ENCODE measurements around the gene SLC25A21. TPM values are rescaled to one million over a fixed set of nuclear protein-coding genes. Genes with fewer than 3 reads are reported as not detected.

SLC25A21 gene
- total RNA-seq, 1 experiment from 2014 or later: 1.4 TPM

DNA sequence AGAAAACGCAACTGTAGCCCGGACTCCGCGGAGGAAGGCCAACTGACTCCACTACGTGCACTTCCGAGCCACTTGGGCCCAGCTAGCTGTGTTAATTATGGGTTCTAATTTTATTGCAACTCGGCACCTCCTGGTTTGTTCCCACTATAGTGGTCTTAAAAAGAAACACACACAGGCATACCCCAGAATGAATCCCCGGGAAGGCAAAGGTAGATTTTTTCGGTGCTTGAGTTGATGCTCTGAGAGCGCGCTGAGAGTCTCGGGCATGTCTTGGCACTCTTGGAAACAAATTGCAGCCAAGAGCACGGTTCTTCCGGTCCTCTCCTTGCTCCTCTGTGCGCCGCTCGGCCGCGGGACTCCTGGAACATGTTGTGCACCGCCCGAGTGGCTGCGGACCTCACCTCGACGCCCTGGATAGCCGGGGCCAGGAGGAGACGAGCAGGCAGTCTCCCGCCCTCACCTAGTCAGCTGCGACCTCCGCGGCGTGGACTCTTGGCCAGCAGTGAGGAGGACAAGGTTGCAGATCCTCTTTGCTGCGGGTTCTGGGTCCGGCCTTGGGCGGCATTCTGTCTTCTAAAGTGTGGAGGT lies 517.5 kb downstream of the SLC25A21 start:
- Mint-ChIP-seq H3K4me3 (ENCODE audit: unreplicated experiment) (no peak overlapping the region), H3K27ac (ENCODE audit: low read depth, unreplicated experiment) (no peak overlapping the region), H3K9me3 (ENCODE audit: unreplicated experiment) (no peaks in the 10 kb centered on the region), H3K36me3 (ENCODE audit: insufficient read depth, unreplicated experiment) (no peaks in the 10 kb centered on the region), H3K4me1 (ENCODE audit: insufficient read depth, unreplicated experiment) (no peaks in the 10 kb centered on the region), H3K27me3 (ENCODE audit: insufficient read depth, unreplicated experiment) (no peaks in the 10 kb centered on the region)
- intact Hi-C loops (cut with micrococcal nuclease): no loop called here
- POLR2A ChIA-PET: no interaction called here
- BruUV-seq (replicated peaks): no TSS peak
- DNase-seq (ENCODE audit: unreplicated experiment): no peak
- CTCF ChIA-PET: interaction anchor here (0.6 to 1.5 kb wide), 3 partner anchors 380 to 495 kb away, joined by 3 to 6 read pairs (median 5); no protein-coding TSS in a partner anchor
- TF ChIP-seq, protein P1, sequence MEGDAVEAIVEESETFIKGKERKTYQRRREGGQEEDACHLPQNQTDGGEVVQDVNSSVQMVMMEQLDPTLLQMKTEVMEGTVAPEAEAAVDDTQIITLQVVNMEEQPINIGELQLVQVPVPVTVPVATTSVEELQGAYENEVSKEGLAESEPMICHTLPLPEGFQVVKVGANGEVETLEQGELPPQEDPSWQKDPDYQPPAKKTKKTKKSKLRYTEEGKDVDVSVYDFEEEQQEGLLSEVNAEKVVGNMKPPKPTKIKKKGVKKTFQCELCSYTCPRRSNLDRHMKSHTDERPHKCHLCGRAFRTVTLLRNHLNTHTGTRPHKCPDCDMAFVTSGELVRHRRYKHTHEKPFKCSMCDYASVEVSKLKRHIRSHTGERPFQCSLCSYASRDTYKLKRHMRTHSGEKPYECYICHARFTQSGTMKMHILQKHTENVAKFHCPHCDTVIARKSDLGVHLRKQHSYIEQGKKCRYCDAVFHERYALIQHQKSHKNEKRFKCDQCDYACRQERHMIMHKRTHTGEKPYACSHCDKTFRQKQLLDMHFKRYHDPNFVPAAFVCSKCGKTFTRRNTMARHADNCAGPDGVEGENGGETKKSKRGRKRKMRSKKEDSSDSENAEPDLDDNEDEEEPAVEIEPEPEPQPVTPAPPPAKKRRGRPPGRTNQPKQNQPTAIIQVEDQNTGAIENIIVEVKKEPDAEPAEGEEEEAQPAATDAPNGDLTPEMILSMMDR (IDR thresholded peaks at IDR 0.05; ENCODE audit: unreplicated experiment): no peak

- no peaks in the 10 kb centered on the region for H3K9me3 Mint-ChIP-seq (ENCODE audit: unreplicated experiment)
- TF ChIP-seq, protein P1 (IDR thresholded peaks at IDR 0.05; ENCODE audit: unreplicated experiment): no peak
- ChIA-PET CTCF (interaction anchor here (0.6 to 1.5 kb wide), 2 partner anchors 96 to 288 kb away, joined by 3 to 6 read pairs; no protein-coding TSS in a partner anchor), POLR2A (interaction anchor here (1.2 kb wide), 1 partner anchor 8 kb away, joined by 7 read pairs; the partner anchor contains the start of gene PAX9)
- no TSS peak for BruUV-seq (replicated peaks)
- H3K4me3 Mint-ChIP-seq (ENCODE audit: unreplicated experiment): no peak overlapping the region
- no peak for DNase-seq (ENCODE audit: unreplicated experiment)
- H3K36me3 Mint-ChIP-seq (ENCODE audit: insufficient read depth, unreplicated experiment): no peaks in the 10 kb centered on the region
- no peak overlapping the region for H3K27ac Mint-ChIP-seq (ENCODE audit: low read depth, unreplicated experiment)
- H3K4me1 Mint-ChIP-seq (ENCODE audit: insufficient read depth, unreplicated experiment): no peaks in the 10 kb centered on the region
- intact Hi-C loops (cut with micrococcal nuclease): no loop called here
- H3K27me3 Mint-ChIP-seq (ENCODE audit: insufficient read depth, unreplicated experiment): no peaks in the 10 kb centered on the region
Observed at GRCh38 chr14:36653962-36654793, 518.2 kb downstream of the SLC25A21 start.

GRCh38 chr14:36653413-36653812 lies 519.0 kb downstream of the SLC25A21 start:
- BruUV-seq (replicated peaks): no TSS peak
- TF ChIP-seq, protein P1 (IDR thresholded peaks at IDR 0.05; ENCODE audit: unreplicated experiment): no peak
- intact Hi-C loops (cut with micrococcal nuclease): no loop called here
- Mint-ChIP-seq H3K4me3 (ENCODE audit: unreplicated experiment) (no peak overlapping the region), H3K27ac (ENCODE audit: low read depth, unreplicated experiment) (no peak overlapping the region), H3K9me3 (ENCODE audit: unreplicated experiment) (no peaks in the 10 kb centered on the region), H3K4me1 (ENCODE audit: insufficient read depth, unreplicated experiment) (peaks cover under 1% of the 10 kb centered on the region), H3K27me3 (ENCODE audit: insufficient read depth, unreplicated experiment) (no peaks in the 10 kb centered on the region), H3K36me3 (ENCODE audit: insufficient read depth, unreplicated experiment) (peaks cover 2% of the 10 kb centered on the region)
- ChIA-PET POLR2A (interaction anchor here (1.2 kb wide), 1 partner anchor 8 kb away, joined by 7 read pairs; the partner anchor contains the start of gene PAX9), CTCF (interaction anchor here (0.6 to 1.5 kb wide), 3 partner anchors 95 to 333 kb away, joined by 3 to 6 read pairs (median 3); partner anchors contain the start of gene MBIP)
- no peak for DNase-seq (ENCODE audit: unreplicated experiment)

All from MCF 10A (cell line).